Thyroid gland (tissue), 4 donors: Measurements from ENCODE around the gene GASK1B.

Experiments
- CTCF ChIP-seq, 6 experiments: fragments of 200-600 bp in 3 of 6; fragments of 450-650 bp in 3 of 6; sonication (generic) in 3 of 6; IDR thresholded peaks; one replicate each; pipeline ENCODE4 v1.5.1; 2016 to 2019; ENCODE audit warnings: antibody characterized with exemption in 6 of 6, mild to moderate bottlenecking in 2 of 6, inconsistent platforms in 1 of 6, moderate library complexity in 1 of 6
- POLR2A ChIP-seq, 2 donors: fragments of 450-650 bp; IDR thresholded peaks; one replicate each; pipeline ENCODE4 v1.6.1; 2017; ENCODE audit warnings: antibody characterized with exemption in 2 of 2, mild to moderate bottlenecking in 2 of 2, moderate library complexity in 1 of 2

DNA sequence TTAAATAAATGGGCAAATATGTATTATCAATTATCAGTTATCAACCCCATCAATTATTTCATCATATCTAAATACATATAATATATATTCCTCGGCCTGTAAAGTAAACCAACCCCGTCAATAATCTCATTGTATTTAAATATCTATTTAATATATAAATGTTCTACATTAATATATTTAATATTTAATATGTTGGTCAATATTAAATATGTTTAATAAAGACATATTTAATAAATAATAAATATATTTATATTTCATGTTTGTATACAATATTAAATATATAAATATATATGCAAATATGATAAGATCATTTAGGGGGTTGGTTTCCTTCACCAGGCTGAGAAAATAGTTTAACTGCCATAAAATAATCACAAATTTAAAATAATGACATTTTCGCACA is 31.1 kb upstream of the GASK1B start:
- TF ChIP-seq CTCF (IDR thresholded peaks at IDR 0.05) (no peak), POLR2A (IDR thresholded peaks at IDR 0.05) (no peak)
